Measurements from ENCODE around the gene CNEP1R1. TPM values are rescaled to one million over a fixed set of nuclear protein-coding genes. Genes with fewer than 3 reads are reported as not detected.

The CNEP1R1 gene
- total and polyA plus RNA-seq, 2 of the 8 experiments (the other 6 are each of a cell fraction or from before 2014, with no cell fraction given): 10.6 to 13.6 TPM

DNA sequence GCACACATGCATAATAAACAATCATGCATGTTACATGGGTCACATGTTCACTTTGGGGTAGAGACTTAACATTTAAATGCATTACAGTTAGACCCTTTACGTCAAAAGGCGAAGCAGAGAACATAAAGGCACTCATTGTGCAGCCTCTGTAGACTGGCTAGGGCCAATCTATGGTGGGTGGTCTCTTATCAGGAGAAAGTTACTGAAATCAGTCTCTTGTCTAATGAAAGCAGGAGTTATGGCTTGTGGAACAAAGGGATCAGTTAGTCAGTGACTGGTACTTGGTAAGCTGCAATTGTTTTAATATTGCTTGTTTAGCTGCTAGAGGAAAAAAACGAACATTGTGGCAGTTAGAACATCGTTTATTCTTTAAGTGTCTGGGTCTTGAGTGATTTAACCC lies 1.4 kb upstream of the CNEP1R1 start:
- Histone ChIP-seq H2BK20ac (ENCODE audit: low read length) (no peak overlapping the region), H3K36me3 (ENCODE audit: control insufficient read depth in 2 of 4, insufficient read depth in 4 of 4, low read length in 3 of 4) (peaks cover 0 to 3% (median 0%) of the 10 kb centered on the region in 4 experiments; a peak in 1 of 8 replicates), H3K27ac (ENCODE audit: low read depth, low read length) (no peak overlapping the region), H3K4me1 (replicated peaks in 1 of 4; ENCODE audit: control insufficient read depth in 3 of 4, insufficient read depth in 4 of 4, low read length in 3 of 4) (peaks cover 0 to 6% (median 0%) of the 10 kb centered on the region in 4 experiments; a peak in 2 of 7 replicates), H3K79me1 (ENCODE audit: low read depth, low read length) (no peaks in the 10 kb centered on the region), H4K91ac (replicated peaks; ENCODE audit: insufficient read length, low read length) (no peak overlapping the region), H2AK5ac (ENCODE audit: low read depth, low read length) (no peak overlapping the region), H3K23me2 (ENCODE audit: low read depth, low read length) (no peaks in the 10 kb centered on the region), H2BK15ac (ENCODE audit: low read length) (no peak overlapping the region), H3K4me3 (ENCODE audit: extremely low read depth in 1 of 4, insufficient read depth in 2 of 4, low read depth in 3 of 4, low read length in 4 of 4) (no peak overlapping the region), H4K5ac (ENCODE audit: insufficient read length, low read depth, low read length) (no peak overlapping the region), H3K27me3 (replicated peaks in 1 of 4; ENCODE audit: control insufficient read depth in 3 of 4, extremely low read depth in 1 of 4, insufficient read depth in 3 of 4, low read length in 3 of 4) (no peaks in the 10 kb centered on the region), H2AFZ (ENCODE audit: low read length) (no peak overlapping the region), H3K14ac (ENCODE audit: insufficient read length) (no peak overlapping the region), H3K4me2 (ENCODE audit: insufficient read depth in 1 of 2, low read depth in 2 of 2, low read length in 2 of 2) (no peak overlapping the region), H3K23ac (ENCODE audit: insufficient read length) (no peak overlapping the region), H3K4ac (replicated peaks; ENCODE audit: insufficient read length, low read depth, low read length) (no peak overlapping the region), H4K8ac (ENCODE audit: extremely low read depth, insufficient read depth, low read length) (no peak overlapping the region), H3K79me2 (ENCODE audit: control insufficient read depth in 1 of 2, insufficient read depth in 2 of 2, low read length in 2 of 2) (peaks cover 0 to 24% of the 10 kb centered on the region in 2 experiments; a peak in 2 of 4 replicates), H3K9me3 (ENCODE audit: insufficient read depth in 2 of 2, low read depth in 1 of 2, low read length in 1 of 2) (no peaks in the 10 kb centered on the region), H2BK120ac (replicated peaks; ENCODE audit: low read depth, low read length) (no peak overlapping the region), H3K56ac (replicated peaks; ENCODE audit: insufficient read length, low read depth, low read length) (no peak overlapping the region), H2BK12ac (ENCODE audit: low read depth, low read length) (no peak overlapping the region), H3K18ac (ENCODE audit: extremely low read depth, low read length) (no peak overlapping the region), H2BK5ac (ENCODE audit: low read depth, low read length) (no peak overlapping the region), H3K9ac (replicated peaks in 1 of 4; ENCODE audit: extremely low read depth in 1 of 4, low read depth in 3 of 4, low read length in 3 of 4) (no peak overlapping the region), H4K20me1 (replicated peaks in 1 of 2; ENCODE audit: control insufficient read depth in 1 of 2, insufficient read depth in 2 of 2, low read length in 2 of 2) (no peaks in the 10 kb centered on the region)
- FAIRE-seq (no peak), DNase-seq (ENCODE audit: low read depth in 1 of 2, low spot score in 2 of 2) (no peak)
- 85% methylated on average over 4 of the region's 4 CpGs; no CpG with 5 or more reads in 1 of the 2 experiments for WGBS, 2 experiments (ENCODE audit: extremely low coverage in 1 of 2, insufficient coverage in 1 of 2, insufficient read length in 1 of 2, insufficient replicate concordance in 2 of 2, low coverage in 1 of 2, low lambda C conversion rate in 2 of 2, missing lambda C conversion rate in 1 of 2)
- POLR2A ChIA-PET (ENCODE audit: partially characterized antibody): interaction anchor here (0.7 to 2.7 kb wide), 2 partner anchors 42 to 211 kb away, joined by 4 to 5 read pairs; partner anchors contain the start of gene HEATR3
- CTCF ChIA-PET (ENCODE audit: partially characterized antibody): interaction anchor here (0.6 to 4.1 kb wide), 4 partner anchors 44 to 1497 kb away, joined by 4 to 28 read pairs (median 15); partner anchors contain the start of gene HEATR3
- TF ChIP-seq KDM4A (IDR thresholded peaks at IDR 0.05; ENCODE audit: low read depth, low read length, severe bottlenecking) (no peak), HDAC6 (IDR thresholded peaks at IDR 0.05; ENCODE audit: low read depth, low read length) (no peak), CTBP2 (IDR thresholded peaks at IDR 0.05; ENCODE audit: borderline replicate concordance, insufficient read depth, insufficient read length, low read length) (no peak), SIRT6 (IDR thresholded peaks at IDR 0.05; ENCODE audit: low read length) (no peak), KDM1A (IDR thresholded peaks at IDR 0.05; ENCODE audit: borderline replicate concordance, low read length) (no peak), GABPA (IDR thresholded peaks at IDR 0.05; ENCODE audit: borderline replicate concordance, insufficient read depth, low read length) (no peak), JUN (IDR thresholded peaks at IDR 0.05; ENCODE audit: low read depth, low read length) (no peak), TBP (IDR thresholded peaks at IDR 0.05; ENCODE audit: low read depth, low read length) (no peak)
- TF ChIP-seq, protein P1, sequence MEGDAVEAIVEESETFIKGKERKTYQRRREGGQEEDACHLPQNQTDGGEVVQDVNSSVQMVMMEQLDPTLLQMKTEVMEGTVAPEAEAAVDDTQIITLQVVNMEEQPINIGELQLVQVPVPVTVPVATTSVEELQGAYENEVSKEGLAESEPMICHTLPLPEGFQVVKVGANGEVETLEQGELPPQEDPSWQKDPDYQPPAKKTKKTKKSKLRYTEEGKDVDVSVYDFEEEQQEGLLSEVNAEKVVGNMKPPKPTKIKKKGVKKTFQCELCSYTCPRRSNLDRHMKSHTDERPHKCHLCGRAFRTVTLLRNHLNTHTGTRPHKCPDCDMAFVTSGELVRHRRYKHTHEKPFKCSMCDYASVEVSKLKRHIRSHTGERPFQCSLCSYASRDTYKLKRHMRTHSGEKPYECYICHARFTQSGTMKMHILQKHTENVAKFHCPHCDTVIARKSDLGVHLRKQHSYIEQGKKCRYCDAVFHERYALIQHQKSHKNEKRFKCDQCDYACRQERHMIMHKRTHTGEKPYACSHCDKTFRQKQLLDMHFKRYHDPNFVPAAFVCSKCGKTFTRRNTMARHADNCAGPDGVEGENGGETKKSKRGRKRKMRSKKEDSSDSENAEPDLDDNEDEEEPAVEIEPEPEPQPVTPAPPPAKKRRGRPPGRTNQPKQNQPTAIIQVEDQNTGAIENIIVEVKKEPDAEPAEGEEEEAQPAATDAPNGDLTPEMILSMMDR (IDR thresholded peaks at IDR 0.05; ENCODE audit: control extremely low read depth in 1 of 3, insufficient read depth in 1 of 3, low read depth in 1 of 3, low read length in 3 of 3): no peak
- TF ChIP-seq, protein P2, sequence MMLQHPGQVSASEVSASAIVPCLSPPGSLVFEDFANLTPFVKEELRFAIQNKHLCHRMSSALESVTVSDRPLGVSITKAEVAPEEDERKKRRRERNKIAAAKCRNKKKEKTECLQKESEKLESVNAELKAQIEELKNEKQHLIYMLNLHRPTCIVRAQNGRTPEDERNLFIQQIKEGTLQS (IDR thresholded peaks at IDR 0.05; ENCODE audit: insufficient read depth, low read depth, low read length): no peak
